HG02678 (cell line): ENCODE measurements around the gene RCOR3.
"Not testable (repeated sequence)": the region's sequence is repeated elsewhere in the genome, so short reads cannot be mapped to it uniquely, and the experiment has no call there.

ENCODE experiments used
- ATAC-seq: cut with Tn5 transposase; IDR thresholded peaks from one replicate; pipeline ENCODE4 v1.9.1; 2021; ENCODE audit warnings: mild to moderate bottlenecking, moderate library complexity; ENCODE audit not compliant: unreplicated experiment

The RCOR3 gene

GRCh38 chr1:211337430-211338223, 78.5 kb downstream of the RCOR3 start:
- no peak for ATAC-seq

DNA sequence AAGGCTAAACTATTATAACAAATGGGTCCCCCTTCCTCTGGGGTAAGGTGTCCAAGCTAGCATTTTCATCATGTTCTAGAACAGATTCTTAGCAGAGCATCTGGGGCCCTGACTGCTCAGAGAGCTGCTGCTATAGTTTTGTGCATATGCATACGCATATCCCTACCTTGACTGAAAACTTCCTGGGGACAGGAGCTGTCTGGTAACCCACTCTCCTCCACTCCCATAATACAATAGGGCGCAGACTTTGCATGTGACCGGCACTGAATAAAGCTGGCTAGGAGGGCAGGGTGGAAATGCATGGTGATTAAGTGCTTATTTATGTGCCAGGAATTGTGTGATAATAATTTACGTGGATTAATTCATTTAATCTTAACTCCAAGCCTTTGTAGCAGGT, 79.1 kb downstream of the RCOR3 start:
- no peak for ATAC-seq

DNA sequence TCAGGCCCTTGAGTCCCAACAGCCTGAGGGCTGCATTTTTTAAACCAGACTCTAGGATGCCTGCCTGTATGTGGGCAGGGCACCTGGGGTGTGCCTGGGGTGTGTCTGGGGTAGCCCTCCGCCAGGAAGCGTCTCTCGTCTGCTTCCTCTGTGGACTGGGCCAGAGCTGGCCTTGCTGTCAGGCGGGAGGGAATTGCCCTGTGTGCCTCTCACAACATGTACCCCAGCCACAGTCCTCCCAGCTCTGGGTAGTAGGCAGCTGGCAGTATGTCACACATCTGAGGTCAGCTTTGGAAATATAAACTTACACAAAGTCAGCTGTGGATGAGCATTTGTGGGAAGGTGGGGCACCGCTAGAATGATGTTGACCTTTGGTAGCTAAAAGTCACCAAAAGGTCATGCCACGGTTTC, 80.5 kb downstream of the RCOR3 start:
- no peak for ATAC-seq

DNA sequence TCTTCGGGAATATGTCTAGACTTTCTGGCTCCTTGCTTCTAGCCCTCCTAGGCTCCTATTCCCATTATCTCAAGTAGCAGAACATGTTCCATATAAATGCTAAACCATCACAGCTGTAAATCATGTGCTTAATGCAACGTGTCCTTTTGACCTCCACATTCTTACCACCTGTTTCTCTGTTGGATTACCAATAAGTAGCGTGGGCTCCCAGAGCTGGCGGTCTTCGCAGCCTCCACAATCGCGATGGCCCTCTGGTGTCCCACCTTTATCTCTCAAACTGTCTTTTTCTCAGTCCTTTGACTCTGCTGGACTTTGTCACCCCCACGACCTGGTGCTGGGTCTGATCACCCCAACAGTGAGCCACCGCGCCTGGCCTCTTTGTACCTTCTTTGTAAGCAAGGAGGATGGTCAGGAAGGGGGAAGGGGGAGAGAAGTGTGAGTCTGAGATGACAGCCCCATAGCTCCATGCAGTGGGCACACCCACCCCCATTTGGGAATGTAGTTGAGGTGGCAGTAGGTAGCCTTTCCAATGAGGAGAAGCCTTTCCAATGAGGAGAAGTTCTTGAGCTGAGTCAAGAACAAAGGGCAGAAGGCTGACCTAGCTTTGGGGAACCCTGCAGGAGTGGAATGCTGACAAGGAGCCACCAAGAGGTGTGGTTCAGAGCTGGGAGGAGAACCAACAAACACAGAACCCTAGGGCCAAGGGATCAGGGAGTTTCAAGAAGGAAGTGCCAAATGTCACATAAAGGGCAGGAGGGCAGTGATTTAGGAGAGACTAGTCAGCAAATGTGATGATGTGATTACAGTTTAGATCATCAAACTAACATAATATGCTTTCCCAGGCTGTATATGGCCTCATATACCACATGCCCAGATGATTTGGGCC, 81.7 kb downstream of the RCOR3 start:
- no peak for ATAC-seq

DNA sequence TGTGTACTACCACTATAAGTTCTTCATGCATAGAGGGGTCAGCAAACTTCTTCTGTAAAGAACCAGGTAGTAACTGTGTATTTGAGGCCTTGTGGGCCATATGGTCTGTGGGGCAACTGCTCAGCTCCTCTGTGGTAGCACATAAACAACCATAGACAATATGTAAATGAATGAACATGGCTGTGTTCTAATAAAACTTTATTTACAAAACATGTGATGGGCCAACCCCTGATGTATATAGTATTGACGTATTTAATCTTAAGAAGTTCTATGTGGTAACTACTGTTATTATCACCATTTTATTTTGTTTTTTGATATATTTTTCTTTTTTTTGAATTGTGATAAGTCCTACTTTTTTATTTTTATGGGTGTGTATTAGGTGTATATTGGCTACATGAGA, 82.8 kb downstream of the RCOR3 start:
- ATAC-seq, result no peak

GRCh38 chr1:211343607-211344006, 84.4 kb downstream of the RCOR3 start:
- ATAC-seq, result no peak

- ATAC-seq, result no peak
Observed at GRCh38 chr1:211344152-211344618, 85.0 kb downstream of the RCOR3 start.

DNA sequence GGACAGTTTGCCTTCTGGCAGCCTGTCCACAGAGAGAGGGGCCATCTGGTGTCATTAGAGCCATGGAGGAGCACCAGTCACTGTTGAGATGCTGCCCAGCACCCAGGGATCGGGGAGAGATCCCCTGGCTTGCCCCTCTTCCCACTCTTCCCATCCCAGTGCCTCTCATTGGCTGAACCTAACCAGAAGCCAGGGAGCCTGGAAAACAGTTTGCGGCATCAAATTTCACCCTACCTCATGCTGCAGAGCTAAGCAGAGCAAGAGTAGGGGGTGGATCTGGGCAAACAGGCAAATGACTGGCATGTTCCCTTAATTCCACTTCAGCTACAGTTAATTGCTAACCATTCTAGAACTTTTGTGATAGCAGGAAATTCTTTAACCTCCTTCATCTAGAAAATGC, 86.6 kb downstream of the RCOR3 start:
- no peak for ATAC-seq

DNA sequence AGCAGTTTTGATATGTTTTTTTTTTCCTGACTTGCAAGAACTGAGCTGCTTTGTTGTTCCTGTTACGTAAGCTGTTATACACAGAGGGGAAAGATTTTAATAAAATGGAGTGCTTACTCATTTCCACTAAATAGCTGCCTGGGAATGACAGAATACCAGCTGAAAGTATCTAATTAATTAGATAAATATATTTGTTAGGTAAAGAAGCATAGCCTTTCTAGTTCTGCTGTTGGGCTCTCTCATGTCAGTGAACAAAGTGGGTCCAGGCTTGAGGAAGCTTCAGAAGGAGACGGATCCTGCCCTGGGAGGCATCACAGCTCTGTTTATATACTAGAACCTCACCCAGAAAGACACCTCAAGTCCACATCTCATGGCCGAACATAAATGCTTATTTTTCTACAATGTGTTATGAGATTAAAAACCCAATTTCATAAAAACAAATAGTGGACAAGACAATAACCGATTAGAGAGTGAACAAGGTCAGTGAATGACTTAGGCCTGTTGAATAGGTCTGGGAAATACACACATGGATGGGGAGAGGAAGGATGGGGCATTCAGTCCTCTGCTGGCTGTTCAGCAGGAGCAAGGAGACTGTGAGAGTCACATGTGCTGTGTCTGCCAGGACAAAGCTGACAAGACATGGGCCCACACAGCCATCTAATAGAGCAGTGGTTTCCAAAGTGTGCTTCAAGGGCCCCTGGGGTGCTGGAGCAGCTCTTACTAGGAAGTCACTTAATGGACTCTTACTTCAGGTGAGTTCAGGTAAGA, 88.1 kb downstream of the RCOR3 start:
- ATAC-seq, result no peak

- no peak for ATAC-seq
Observed at GRCh38 chr1:211348547-211348946, 89.4 kb downstream of the RCOR3 start.

DNA sequence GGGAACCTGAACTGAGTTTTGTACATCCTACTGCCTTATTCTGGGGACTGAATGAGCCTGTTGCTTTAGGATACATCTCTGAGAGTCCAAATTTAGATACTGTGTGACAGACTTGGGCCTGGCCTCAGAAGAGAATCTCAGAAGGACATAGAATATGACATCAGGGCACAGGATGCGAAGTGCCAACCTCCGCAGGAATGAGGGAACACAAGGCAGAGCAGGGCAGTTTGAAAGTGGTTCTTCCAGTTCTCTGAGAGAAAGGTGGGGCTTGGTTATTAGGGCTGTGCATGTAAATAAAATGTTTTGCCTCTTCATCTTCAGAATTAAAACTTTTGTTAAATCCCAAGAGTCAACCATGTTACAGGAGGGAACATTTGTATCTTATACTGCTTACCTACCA, 90.6 kb downstream of the RCOR3 start:
- no peak for ATAC-seq

- ATAC-seq, result not testable (repeated sequence)
Observed at GRCh38 chr1:211352055-211352454, 92.9 kb downstream of the RCOR3 start.

- no peak for ATAC-seq
Observed at GRCh38 chr1:211352465-211352864, 93.3 kb downstream of the RCOR3 start.

DNA sequence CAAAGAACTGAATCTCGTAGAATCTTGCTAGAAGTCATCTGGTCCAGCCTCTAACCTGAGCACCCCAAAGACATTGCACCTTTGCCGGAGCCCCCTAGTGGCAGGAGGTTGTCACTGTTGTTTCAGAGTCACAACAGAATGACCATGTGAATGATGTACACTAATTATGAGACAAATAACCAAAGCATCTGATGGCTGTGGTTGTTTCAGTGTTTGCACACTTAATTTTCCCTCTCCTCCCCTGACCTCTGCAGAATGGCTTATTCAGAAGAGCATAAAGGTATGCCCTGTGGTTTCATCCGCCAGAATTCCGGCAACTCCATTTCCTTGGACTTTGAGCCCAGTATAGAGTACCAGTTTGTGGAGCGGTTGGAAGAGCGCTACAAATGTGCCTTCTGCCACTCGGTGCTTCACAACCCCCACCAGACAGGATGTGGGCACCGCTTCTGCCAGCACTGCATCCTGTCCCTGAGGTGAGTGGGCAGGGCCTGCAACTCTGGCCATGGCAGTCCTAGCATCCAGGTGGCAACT, 93.9 kb downstream of the RCOR3 start:
- ATAC-seq, result peak; percentile 84

GRCh38 chr1:211353562-211354212, 94.5 kb downstream of the RCOR3 start:
- no peak for ATAC-seq

- no peak for ATAC-seq
Observed at GRCh38 chr1:211355873-211356272, 96.7 kb downstream of the RCOR3 start.

DNA sequence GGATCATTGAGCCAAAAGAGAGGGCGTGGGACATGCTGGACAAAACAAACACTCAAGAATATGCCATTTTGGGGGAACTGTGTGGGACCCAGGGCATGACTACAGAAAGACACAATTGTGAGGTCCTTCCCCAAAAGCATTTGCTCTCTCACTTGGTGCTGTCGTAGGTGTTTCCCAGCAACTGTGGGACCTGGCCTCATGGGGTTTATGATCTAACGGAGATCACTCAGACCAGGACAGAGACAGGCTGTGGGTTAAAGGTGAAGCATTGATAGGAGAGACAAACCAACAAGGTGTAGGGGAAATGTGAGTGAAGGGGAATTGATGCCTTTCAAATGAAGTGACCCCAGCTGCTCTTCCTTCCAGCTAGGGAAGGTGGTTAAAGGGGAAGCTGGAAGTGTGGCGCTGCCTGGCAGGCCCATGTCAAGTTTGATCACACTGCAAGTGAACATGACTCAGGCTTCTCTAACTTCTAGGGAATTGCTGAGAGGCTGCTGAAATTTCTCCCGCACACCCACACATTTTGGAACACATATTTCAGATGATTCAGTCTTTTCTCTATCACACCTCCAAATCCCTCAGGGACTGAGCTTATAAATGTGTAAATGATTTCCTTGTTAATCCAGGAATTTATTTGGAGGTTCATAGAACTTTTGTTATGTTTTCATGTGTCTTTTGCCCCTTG, 97.7 kb downstream of the RCOR3 start:
- no peak for ATAC-seq

- no peak for ATAC-seq
Observed at GRCh38 chr1:211358685-211359084, 99.5 kb downstream of the RCOR3 start.

DNA sequence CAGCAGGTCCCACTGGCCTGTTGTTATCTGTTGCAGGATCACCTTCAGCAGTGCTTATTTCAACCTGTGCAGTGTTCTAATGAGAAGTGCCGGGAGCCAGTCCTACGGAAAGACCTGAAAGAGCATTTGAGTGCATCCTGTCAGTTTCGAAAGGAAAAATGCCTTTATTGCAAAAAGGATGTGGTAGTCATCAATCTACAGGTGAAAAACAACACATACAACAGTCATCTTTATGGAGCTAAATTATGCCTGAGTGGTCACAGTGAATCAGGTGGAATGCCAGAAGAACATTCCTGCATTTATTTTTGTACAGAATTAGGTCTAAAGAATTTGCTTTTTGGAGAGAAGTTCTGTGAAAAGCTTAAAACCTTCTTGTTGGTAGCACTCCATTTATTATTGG, 100.7 kb downstream of the RCOR3 start:
- ATAC-seq, result no peak

GRCh38 chr1:211361202-211361601, 102.0 kb downstream of the RCOR3 start:
- ATAC-seq, result no peak
